Parathyroid adenoma (tissue), 2 donors: ENCODE results near the gene MVP.

ENCODE experiments used
- H2AFZ ChIP-seq: fragments of 300-600 bp; sonication (generic); one replicate; pipeline ENCODE4 v1.7.0; 2017; ENCODE audit warnings: antibody characterized with exemption, mild to moderate bottlenecking
- H3K27ac ChIP-seq: fragments of 300-600 bp; sonication (generic); one replicate; pipeline ENCODE4 v1.7.0; 2017
- H3K27me3 ChIP-seq: fragments of 300-600 bp; sonication (generic); one replicate; pipeline ENCODE4 v1.7.0; 2017; ENCODE audit warnings: low read length; ENCODE audit not compliant: control insufficient read depth, insufficient read depth
- H3K36me3 ChIP-seq: fragments of 300-600 bp; sonication (generic); one replicate; pipeline ENCODE4 v1.7.0; 2017; ENCODE audit warnings: low read length; ENCODE audit not compliant: control insufficient read depth, insufficient read depth
- H3K4me1 ChIP-seq: fragments of 300-600 bp; sonication (generic); one replicate; pipeline ENCODE4 v1.7.0; 2017; ENCODE audit warnings: control low read depth
- H3K4me2 ChIP-seq: fragments of 300-600 bp; sonication (generic); one replicate; pipeline ENCODE4 v1.7.0; 2017; ENCODE audit warnings: low read length
- H3K4me3 ChIP-seq: fragments of 300-600 bp; sonication (generic); one replicate; pipeline ENCODE4 v1.7.0; 2017; ENCODE audit warnings: low read depth, low read length
- H3K79me2 ChIP-seq: fragments of 300-600 bp; sonication (generic); one replicate; pipeline ENCODE4 v1.7.0; 2017; ENCODE audit warnings: control low read depth
- H3K9ac ChIP-seq: fragments of 300-600 bp; sonication (generic); one replicate; pipeline ENCODE4 v1.7.0; 2017; ENCODE audit warnings: mild to moderate bottlenecking
- H3K9me3 ChIP-seq: fragments of 300-600 bp; sonication (generic); one replicate; pipeline ENCODE4 v1.7.0; 2017; ENCODE audit warnings: low read length; ENCODE audit not compliant: control insufficient read depth
- CTCF ChIP-seq: fragments of 300-600 bp; sonication (generic); IDR thresholded peaks from one replicate; pipeline ENCODE4 v1.7.0; 2017; ENCODE audit warnings: antibody characterized with exemption, mild to moderate bottlenecking
- donor health status: primary hyperparathyroidism.

MVP gene

GRCh38 chr16:29891525-29892457 lies 71.5 kb downstream of the MVP start:
- H3K36me3 ChIP-seq, result no peaks in the 10 kb centered on the region
- H3K79me2 ChIP-seq, result no peaks in the 10 kb centered on the region
- no peak for TF ChIP-seq CTCF
- H3K9ac ChIP-seq, result no peak overlapping the region
- no peak overlapping the region for H3K4me3 ChIP-seq
- no peaks in the 10 kb centered on the region for H3K4me1 ChIP-seq
- no peak overlapping the region for H2AFZ ChIP-seq
- no peak overlapping the region for H3K27ac ChIP-seq
- no peak overlapping the region for H3K4me2 ChIP-seq
- H3K9me3 ChIP-seq, result no peaks in the 10 kb centered on the region
- H3K27me3 ChIP-seq, result no peaks in the 10 kb centered on the region

DNA sequence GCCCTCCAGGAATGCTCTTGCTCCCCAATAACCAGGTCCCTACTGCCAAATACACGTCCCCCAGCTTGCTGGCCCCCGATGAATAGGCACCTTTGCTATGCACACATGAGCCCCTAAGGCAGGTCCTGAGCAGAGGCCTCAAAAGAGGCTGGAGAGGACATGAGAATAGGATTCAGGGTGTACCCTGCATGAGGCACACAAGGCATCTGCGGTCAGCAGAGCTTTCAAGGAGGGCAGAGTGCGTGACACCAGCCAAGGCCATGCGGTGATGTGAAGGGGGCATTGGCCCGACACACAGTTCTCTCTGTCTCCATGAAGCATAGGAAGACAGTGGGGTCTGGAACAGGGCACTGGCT lies 72.2 kb downstream of the MVP start:
- no peak for TF ChIP-seq CTCF
- Histone ChIP-seq H3K9ac (no peak overlapping the region), H3K9me3 (no peaks in the 10 kb centered on the region), H3K79me2 (no peaks in the 10 kb centered on the region), H3K4me2 (no peak overlapping the region), H3K27me3 (no peaks in the 10 kb centered on the region), H3K36me3 (no peaks in the 10 kb centered on the region), H3K4me1 (peaks cover 3% of the 10 kb centered on the region), H3K4me3 (no peak overlapping the region), H3K27ac (no peak overlapping the region), H2AFZ (no peak overlapping the region)

DNA sequence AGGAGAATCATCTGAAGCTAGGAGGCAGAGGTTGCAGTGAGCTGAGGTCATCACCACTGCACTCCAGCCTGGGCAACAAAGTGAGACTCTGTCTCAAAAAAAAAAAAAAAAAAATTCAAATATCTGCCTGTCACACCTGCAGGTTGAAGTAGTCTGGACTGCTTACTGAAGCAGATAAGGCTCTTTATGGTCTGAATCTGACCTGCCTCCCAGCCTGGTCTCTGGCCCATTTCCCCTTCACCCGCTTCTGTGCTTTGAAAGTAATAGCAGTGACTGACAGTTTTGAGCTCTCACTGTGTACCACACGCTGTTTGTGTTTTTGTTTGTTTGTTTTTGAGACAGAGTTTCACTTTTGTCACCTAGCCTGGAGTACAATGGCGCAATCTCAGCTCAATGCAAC lies 73.3 kb downstream of the MVP start:
- no peak for TF ChIP-seq CTCF
- H3K4me1 ChIP-seq, result peaks cover 8% of the 10 kb centered on the region
- no peaks in the 10 kb centered on the region for H3K9me3 ChIP-seq
- no peaks in the 10 kb centered on the region for H3K36me3 ChIP-seq
- H3K9ac ChIP-seq, result no peak overlapping the region
- H3K27ac ChIP-seq, result no peak overlapping the region
- no peaks in the 10 kb centered on the region for H3K79me2 ChIP-seq
- H2AFZ ChIP-seq, result no peak overlapping the region
- no peaks in the 10 kb centered on the region for H3K27me3 ChIP-seq
- H3K4me3 ChIP-seq, result no peak overlapping the region
- no peak overlapping the region for H3K4me2 ChIP-seq

GRCh38 chr16:29894352-29894751 lies 74.1 kb downstream of the MVP start:
- no peak overlapping the region for H3K4me2 ChIP-seq
- H3K27ac ChIP-seq, result no peak overlapping the region
- no peaks in the 10 kb centered on the region for H3K36me3 ChIP-seq
- no peak overlapping the region for H2AFZ ChIP-seq
- no peak overlapping the region for H3K9ac ChIP-seq
- H3K4me3 ChIP-seq, result no peak overlapping the region
- no peaks in the 10 kb centered on the region for H3K79me2 ChIP-seq
- no peaks in the 10 kb centered on the region for H3K9me3 ChIP-seq
- TF ChIP-seq CTCF, result no peak
- H3K4me1 ChIP-seq, result peaks cover 11% of the 10 kb centered on the region
- no peaks in the 10 kb centered on the region for H3K27me3 ChIP-seq

- Histone ChIP-seq H3K27me3 (no peaks in the 10 kb centered on the region), H3K4me3 (no peak overlapping the region), H3K27ac (no peak overlapping the region)
These were observed 76.6 kb downstream of the MVP start for GRCh38 chr16:29896841-29897240.

More at GRCh38 chr16:29896841-29897240, 76.6 kb downstream of the MVP start:
- no peak overlapping the region for H3K9ac ChIP-seq
- no peaks in the 10 kb centered on the region for H3K79me2 ChIP-seq
- H3K9me3 ChIP-seq, result no peaks in the 10 kb centered on the region
- no peak for TF ChIP-seq CTCF
- H3K4me1 ChIP-seq, result peaks cover 11% of the 10 kb centered on the region
- no peaks in the 10 kb centered on the region for H3K36me3 ChIP-seq
- H2AFZ ChIP-seq, result no peak overlapping the region
- no peak overlapping the region for H3K4me2 ChIP-seq
